ENCODE data around the gene DGKE. TPM values are rescaled to one million over a fixed set of nuclear protein-coding genes. Genes with fewer than 3 reads are reported as not detected.

Gene DGKE
- total RNA-seq, 1 experiment from 2014 or later: 10.0 TPM

GRCh38 chr17:56884483-56885311 lies 50.7 kb downstream of the DGKE start:
- Histone ChIP-seq H3K27me3 (replicated peaks; ENCODE audit: insufficient read depth, low read depth, low read length, poor library complexity) (no peaks in the 10 kb centered on the region), H3K4me3 (ENCODE audit: low read depth, low read length, poor library complexity, severe bottlenecking) (no peak overlapping the region), H3K27ac (ENCODE audit: low read depth, low read length, poor library complexity, severe bottlenecking) (no peak overlapping the region), H3K4me1 (ENCODE audit: insufficient read depth, low read length, poor library complexity, severe bottlenecking) (no peaks in the 10 kb centered on the region), H3K36me3 (ENCODE audit: insufficient read depth, low read length, poor library complexity, severe bottlenecking) (no peaks in the 10 kb centered on the region), H3K9me3 (ENCODE audit: low read depth, low read length, poor library complexity, severe bottlenecking) (peaks cover 10% of the 10 kb centered on the region)
- TF ChIP-seq CTCF (conservative IDR thresholded peaks at IDR 0.05; ENCODE audit: low read depth, low read length): no peak
- no peak for TF ChIP-seq EZH2 (IDR thresholded peaks at IDR 0.05; ENCODE audit: borderline replicate concordance, low read depth, low read length, poor library complexity, severe bottlenecking)
- DNase-seq (ENCODE audit: low spot score): no peak
- POLR2A ChIA-PET (ENCODE audit: low non-redundant PET): no interaction called here
- intact Hi-C loops (cut with micrococcal nuclease; ENCODE audit: unreplicated experiment): no loop called here
- no TSS peak for BruUV-seq (replicated peaks)
- CTCF ChIA-PET: no interaction called here

- Histone ChIP-seq H3K27ac (ENCODE audit: low read depth, low read length, poor library complexity, severe bottlenecking) (no peak overlapping the region), H3K4me3 (ENCODE audit: low read depth, low read length, poor library complexity, severe bottlenecking) (no peak overlapping the region), H3K9me3 (ENCODE audit: low read depth, low read length, poor library complexity, severe bottlenecking) (peaks cover 10% of the 10 kb centered on the region), H3K36me3 (ENCODE audit: insufficient read depth, low read length, poor library complexity, severe bottlenecking) (no peaks in the 10 kb centered on the region), H3K27me3 (replicated peaks; ENCODE audit: insufficient read depth, low read depth, low read length, poor library complexity) (no peaks in the 10 kb centered on the region), H3K4me1 (ENCODE audit: insufficient read depth, low read length, poor library complexity, severe bottlenecking) (no peaks in the 10 kb centered on the region)
- TF ChIP-seq CTCF (conservative IDR thresholded peaks at IDR 0.05; ENCODE audit: low read depth, low read length) (no peak), EZH2 (IDR thresholded peaks at IDR 0.05; ENCODE audit: borderline replicate concordance, low read depth, low read length, poor library complexity, severe bottlenecking) (no peak)
- no peak for DNase-seq (ENCODE audit: low spot score)
- ChIA-PET CTCF (no interaction called here), POLR2A (ENCODE audit: low non-redundant PET) (no interaction called here)
- intact Hi-C loops (cut with micrococcal nuclease; ENCODE audit: unreplicated experiment): no loop called here
- no TSS peak for BruUV-seq (replicated peaks)
These were observed 51.3 kb downstream of the DGKE start for GRCh38 chr17:56885312-56885657.

- POLR2A ChIA-PET (ENCODE audit: low non-redundant PET): no interaction called here
- Histone ChIP-seq H3K4me1 (ENCODE audit: insufficient read depth, low read length, poor library complexity, severe bottlenecking) (no peaks in the 10 kb centered on the region), H3K9me3 (ENCODE audit: low read depth, low read length, poor library complexity, severe bottlenecking) (peaks cover 10% of the 10 kb centered on the region), H3K27me3 (replicated peaks; ENCODE audit: insufficient read depth, low read depth, low read length, poor library complexity) (no peaks in the 10 kb centered on the region), H3K36me3 (ENCODE audit: insufficient read depth, low read length, poor library complexity, severe bottlenecking) (no peaks in the 10 kb centered on the region), H3K27ac (ENCODE audit: low read depth, low read length, poor library complexity, severe bottlenecking) (no peak overlapping the region), H3K4me3 (ENCODE audit: low read depth, low read length, poor library complexity, severe bottlenecking) (no peak overlapping the region)
- CTCF ChIA-PET: no interaction called here
- intact Hi-C loops (cut with micrococcal nuclease; ENCODE audit: unreplicated experiment): no loop called here
- no peak for TF ChIP-seq EZH2 (IDR thresholded peaks at IDR 0.05; ENCODE audit: borderline replicate concordance, low read depth, low read length, poor library complexity, severe bottlenecking)
- no peak for TF ChIP-seq CTCF (conservative IDR thresholded peaks at IDR 0.05; ENCODE audit: low read depth, low read length)
- DNase-seq (ENCODE audit: low spot score): no peak
- BruUV-seq (replicated peaks): no TSS peak
These were observed 52.4 kb downstream of the DGKE start for GRCh38 chr17:56886288-56886731.

All from A673 (cell line).